GM23338 (cell line): ENCODE results near the gene PHGDH.

ENCODE experiments used
- CREB1 ChIP-seq: fragments of 250-450 bp; sonication (Bioruptor Pico); IDR thresholded peaks from 2 replicates; pipeline ENCODE4 v1.5.0; 2020; ENCODE audit warnings: low read depth, mild to moderate bottlenecking, moderate library complexity
- EZH2 ChIP-seq: fragments of 200-600 bp; sonication (generic); IDR thresholded peaks from one replicate; pipeline ENCODE4 v1.8.0; 2017; ENCODE audit warnings: antibody characterized with exemption, mild to moderate bottlenecking, low read depth; ENCODE audit not compliant: unreplicated experiment
- EZH2phosphoT487 ChIP-seq: fragments of 200-600 bp; sonication (generic); IDR thresholded peaks from one replicate; pipeline ENCODE4 v1.8.1; 2018; ENCODE audit warnings: antibody characterized with exemption; ENCODE audit not compliant: unreplicated experiment
- POLR2AphosphoS5 ChIP-seq: IDR thresholded peaks from 2 replicates; pipeline ENCODE4 v1.6.1; 2016; ENCODE audit warnings: antibody characterized with exemption, low read depth
- STAT1 ChIP-seq: IDR thresholded peaks from one replicate; pipeline ENCODE4 v1.6.1; 2016; ENCODE audit warnings: antibody characterized with exemption; ENCODE audit not compliant: unreplicated experiment
- ZNF114 ChIP-seq: fragments of 250-450 bp; sonication (Bioruptor Pico); IDR thresholded peaks from 2 replicates; pipeline ENCODE4 v1.5.0; 2020; ENCODE audit warnings: mild to moderate bottlenecking, moderate library complexity
- TF ChIP-seq, protein P1 (sequence below), 2 experiments: fragments of 200-600 bp in 1 of 2; sonication (generic) in 1 of 2; conservative IDR thresholded peaks; 2 replicates each; pipeline versions ENCODE4 v1.5.1 to v1.6.1; 2016 to 2017; ENCODE audit warnings: antibody characterized with exemption in 2 of 2, low read depth in 2 of 2, mild to moderate bottlenecking in 2 of 2, moderate library complexity in 1 of 2

DNA sequence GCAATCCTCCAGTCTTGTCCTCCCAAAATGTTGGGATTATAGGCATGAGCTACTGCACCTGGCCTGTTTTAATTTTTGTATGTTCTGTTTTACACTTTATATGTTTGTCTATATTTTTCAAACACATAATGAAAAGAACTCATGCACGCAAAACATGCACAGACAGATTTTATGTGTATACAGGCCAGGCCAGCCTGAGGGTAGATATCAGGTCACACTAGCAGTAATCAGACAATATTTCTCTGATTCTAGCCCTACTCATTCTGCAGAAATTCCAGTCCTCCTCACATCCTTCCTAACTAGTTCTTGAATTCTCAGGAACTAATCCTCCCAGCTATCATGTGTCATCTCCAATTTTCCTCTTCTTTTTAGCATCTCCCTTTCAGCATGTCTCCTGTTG lies 27.8 kb upstream of the PHGDH start:
- TF ChIP-seq, protein P1, sequence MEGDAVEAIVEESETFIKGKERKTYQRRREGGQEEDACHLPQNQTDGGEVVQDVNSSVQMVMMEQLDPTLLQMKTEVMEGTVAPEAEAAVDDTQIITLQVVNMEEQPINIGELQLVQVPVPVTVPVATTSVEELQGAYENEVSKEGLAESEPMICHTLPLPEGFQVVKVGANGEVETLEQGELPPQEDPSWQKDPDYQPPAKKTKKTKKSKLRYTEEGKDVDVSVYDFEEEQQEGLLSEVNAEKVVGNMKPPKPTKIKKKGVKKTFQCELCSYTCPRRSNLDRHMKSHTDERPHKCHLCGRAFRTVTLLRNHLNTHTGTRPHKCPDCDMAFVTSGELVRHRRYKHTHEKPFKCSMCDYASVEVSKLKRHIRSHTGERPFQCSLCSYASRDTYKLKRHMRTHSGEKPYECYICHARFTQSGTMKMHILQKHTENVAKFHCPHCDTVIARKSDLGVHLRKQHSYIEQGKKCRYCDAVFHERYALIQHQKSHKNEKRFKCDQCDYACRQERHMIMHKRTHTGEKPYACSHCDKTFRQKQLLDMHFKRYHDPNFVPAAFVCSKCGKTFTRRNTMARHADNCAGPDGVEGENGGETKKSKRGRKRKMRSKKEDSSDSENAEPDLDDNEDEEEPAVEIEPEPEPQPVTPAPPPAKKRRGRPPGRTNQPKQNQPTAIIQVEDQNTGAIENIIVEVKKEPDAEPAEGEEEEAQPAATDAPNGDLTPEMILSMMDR (conservative IDR thresholded peaks at IDR 0.05; ENCODE audit: low read depth in 2 of 2): no peak
- TF ChIP-seq EZH2phosphoT487 (no peak), EZH2 (no peak), ZNF114 (CRISPR knock-in tag) (no peak), POLR2AphosphoS5 (no peak), CREB1 (no peak), STAT1 (no peak)
